ENCODE measurements around the gene NIBAN1. TPM values are rescaled to one million over a fixed set of nuclear protein-coding genes. Genes with fewer than 3 reads are reported as not detected.

The NIBAN1 gene
- total RNA-seq, 4 donors from 2014 or later = 17.7 to 26.4 (median 22.1) TPM

DNA sequence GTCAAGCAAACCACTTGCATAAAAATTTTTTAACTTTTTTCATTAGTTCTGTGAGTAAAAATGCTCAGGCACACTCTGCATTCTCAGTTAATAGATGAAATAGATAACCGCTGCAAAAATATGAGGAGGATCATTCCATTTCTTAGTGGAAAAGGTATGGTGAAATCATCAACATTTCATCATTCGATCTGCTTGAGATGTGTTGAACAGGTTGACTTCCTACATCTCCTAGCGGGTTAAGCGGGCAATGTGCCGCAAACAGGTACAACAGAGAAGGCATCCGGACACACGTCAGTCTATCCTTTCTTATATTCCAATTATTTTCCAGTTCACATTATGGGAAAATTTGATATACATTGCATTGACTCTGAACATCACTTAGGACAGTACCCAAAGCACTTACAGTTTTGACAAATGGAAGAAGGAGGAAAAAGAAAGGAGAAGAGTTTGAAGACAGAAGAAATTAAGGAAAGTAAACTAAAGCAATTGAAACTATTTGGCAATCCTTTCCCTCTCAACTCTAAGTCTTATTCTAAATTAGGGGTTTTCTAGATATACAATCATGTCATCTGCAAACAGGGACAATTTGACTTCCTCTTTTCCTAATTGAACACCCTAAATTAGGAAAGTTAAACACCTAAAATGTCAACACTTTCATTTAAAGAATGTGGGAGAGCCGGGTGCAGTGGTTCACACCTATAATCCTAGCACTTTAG lies 33.5 kb downstream of the NIBAN1 start:
- Histone ChIP-seq H3K4me3 (no peak overlapping the region), H3K9me3 (no peaks in the 10 kb centered on the region), H3K4me1 (peaks cover 0 to 22% (median 3%) of the 10 kb centered on the region in 4 donors), H3K27ac (no peak overlapping the region), H3K36me3 (no peaks in the 10 kb centered on the region), H3K27me3 (no peaks in the 10 kb centered on the region)
- DNase-seq (ENCODE audit: low spot score in 2 of 2) = no peak
- TF ChIP-seq POLR2A (IDR thresholded peaks at IDR 0.05) = no peak
- no peak for TF ChIP-seq EP300 (IDR thresholded peaks at IDR 0.05)
- TF ChIP-seq, protein P1, sequence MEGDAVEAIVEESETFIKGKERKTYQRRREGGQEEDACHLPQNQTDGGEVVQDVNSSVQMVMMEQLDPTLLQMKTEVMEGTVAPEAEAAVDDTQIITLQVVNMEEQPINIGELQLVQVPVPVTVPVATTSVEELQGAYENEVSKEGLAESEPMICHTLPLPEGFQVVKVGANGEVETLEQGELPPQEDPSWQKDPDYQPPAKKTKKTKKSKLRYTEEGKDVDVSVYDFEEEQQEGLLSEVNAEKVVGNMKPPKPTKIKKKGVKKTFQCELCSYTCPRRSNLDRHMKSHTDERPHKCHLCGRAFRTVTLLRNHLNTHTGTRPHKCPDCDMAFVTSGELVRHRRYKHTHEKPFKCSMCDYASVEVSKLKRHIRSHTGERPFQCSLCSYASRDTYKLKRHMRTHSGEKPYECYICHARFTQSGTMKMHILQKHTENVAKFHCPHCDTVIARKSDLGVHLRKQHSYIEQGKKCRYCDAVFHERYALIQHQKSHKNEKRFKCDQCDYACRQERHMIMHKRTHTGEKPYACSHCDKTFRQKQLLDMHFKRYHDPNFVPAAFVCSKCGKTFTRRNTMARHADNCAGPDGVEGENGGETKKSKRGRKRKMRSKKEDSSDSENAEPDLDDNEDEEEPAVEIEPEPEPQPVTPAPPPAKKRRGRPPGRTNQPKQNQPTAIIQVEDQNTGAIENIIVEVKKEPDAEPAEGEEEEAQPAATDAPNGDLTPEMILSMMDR (IDR thresholded peaks at IDR 0.05) = no peak
- 96 to 98% methylated on average over 8 of the region's 8 CpGs for WGBS, 2 donors

GRCh38 chr1:184940226-184940625 lies 34.1 kb downstream of the NIBAN1 start:
- no peak overlapping the region for H3K27ac ChIP-seq
- peaks cover 0 to 17% (median under 1%) of the 10 kb centered on the region in 4 donors for H3K4me1 ChIP-seq

DNA sequence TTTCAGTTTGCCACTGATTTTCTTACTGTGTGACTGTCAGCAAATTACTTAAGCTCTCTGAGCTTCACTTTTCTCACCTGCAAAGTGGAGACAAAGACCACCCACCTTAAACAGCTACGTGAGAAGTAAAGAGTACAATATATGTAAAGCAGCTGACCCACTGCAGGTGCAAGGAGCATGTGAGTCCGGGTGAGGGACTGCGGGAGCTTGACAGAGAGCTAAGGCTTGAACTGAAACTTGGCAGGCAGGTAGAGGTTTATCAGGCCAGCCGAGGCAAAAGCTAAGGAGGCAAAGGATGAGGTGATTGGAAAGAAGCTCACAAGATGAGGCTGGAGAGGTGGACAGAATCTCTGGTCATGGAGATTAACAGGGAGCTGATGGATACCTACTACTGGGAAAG lies 36.6 kb downstream of the NIBAN1 start:
- H3K9me3 ChIP-seq = no peaks in the 10 kb centered on the region
- H3K36me3 ChIP-seq = no peaks in the 10 kb centered on the region
- peaks cover 0 to 17% (median 0%) of the 10 kb centered on the region in 4 donors for H3K4me1 ChIP-seq
- TF ChIP-seq, protein P1 (IDR thresholded peaks at IDR 0.05) = no peak
- no peak for TF ChIP-seq EP300 (IDR thresholded peaks at IDR 0.05)
- no peak for TF ChIP-seq POLR2A (IDR thresholded peaks at IDR 0.05)
- DNase-seq (ENCODE audit: low spot score in 2 of 2) = no peak
- H3K4me3 ChIP-seq = no peak overlapping the region
- H3K27me3 ChIP-seq = no peaks in the 10 kb centered on the region
- H3K27ac ChIP-seq = no peak overlapping the region
- WGBS, 2 donors = 86% methylated on average over 4 of the region's 4 CpGs

More at GRCh38 chr1:184940226-184940625, 34.1 kb downstream of the NIBAN1 start:
- TF ChIP-seq EP300 (IDR thresholded peaks at IDR 0.05) (no peak), POLR2A (IDR thresholded peaks at IDR 0.05) (no peak)
- TF ChIP-seq, protein P1 (IDR thresholded peaks at IDR 0.05) = no peak
- Histone ChIP-seq H3K9me3 (no peaks in the 10 kb centered on the region), H3K27me3 (no peaks in the 10 kb centered on the region), H3K36me3 (no peaks in the 10 kb centered on the region), H3K4me3 (no peak overlapping the region)
- WGBS, 2 donors = 69 to 77% methylated on average over 2 of the region's 2 CpGs
- DNase-seq (ENCODE audit: low spot score in 2 of 2) = no peak

DNA sequence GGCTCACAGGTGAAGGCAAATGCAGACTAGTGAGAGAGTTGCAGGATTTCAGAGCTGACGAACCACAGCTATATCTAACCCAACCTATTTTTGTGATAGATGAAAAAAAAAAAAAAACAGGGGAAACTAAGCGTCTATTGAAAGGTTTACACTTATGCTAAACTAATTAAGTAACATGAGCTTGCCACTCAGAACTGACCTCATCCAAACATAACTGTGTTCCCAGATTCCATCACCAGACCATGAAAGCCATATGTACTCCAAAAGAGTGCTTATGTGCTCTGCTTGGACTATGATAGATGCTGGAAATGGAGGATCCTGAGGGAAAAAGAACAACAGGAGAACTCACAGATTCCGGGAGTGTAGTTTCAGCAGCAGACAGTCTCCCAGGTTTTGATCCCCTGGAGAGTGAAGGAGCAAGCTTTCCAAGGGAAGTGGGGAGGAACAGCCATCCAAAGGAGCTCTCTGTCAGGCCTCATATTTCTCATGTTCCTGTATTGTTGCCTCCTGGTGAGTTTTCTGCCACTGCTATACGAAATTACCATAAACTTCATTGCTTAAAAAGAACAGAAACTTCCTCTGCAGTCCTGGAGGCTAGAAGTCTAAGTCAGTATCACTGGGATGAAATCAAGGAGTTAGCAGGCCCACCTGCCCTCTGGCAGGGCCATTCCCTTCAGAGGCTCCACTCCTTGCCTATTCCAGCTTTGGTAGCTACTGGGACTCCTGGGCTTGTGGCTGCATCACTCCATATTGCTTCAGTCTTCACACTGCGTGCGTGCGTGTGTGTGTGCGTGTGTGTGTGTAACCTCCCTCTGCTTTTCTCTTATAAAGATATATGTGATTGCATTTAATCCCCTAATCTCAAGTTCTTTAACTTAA lies 38.1 kb downstream of the NIBAN1 start:
- no peaks in the 10 kb centered on the region for H3K36me3 ChIP-seq
- peaks cover 0 to 17% (median 0%) of the 10 kb centered on the region in 4 donors for H3K4me1 ChIP-seq
- 89 to 90% methylated on average over 8 of the region's 8 CpGs for WGBS, 2 donors
- no peak overlapping the region for H3K4me3 ChIP-seq
- H3K27me3 ChIP-seq = no peaks in the 10 kb centered on the region
- TF ChIP-seq POLR2A (IDR thresholded peaks at IDR 0.05) (no peak), EP300 (IDR thresholded peaks at IDR 0.05) (no peak)
- TF ChIP-seq, protein P1 (IDR thresholded peaks at IDR 0.05) = no peak
- H3K27ac ChIP-seq = no peak overlapping the region
- no peaks in the 10 kb centered on the region for H3K9me3 ChIP-seq
- no peak for DNase-seq (ENCODE audit: low spot score in 2 of 2)

DNA sequence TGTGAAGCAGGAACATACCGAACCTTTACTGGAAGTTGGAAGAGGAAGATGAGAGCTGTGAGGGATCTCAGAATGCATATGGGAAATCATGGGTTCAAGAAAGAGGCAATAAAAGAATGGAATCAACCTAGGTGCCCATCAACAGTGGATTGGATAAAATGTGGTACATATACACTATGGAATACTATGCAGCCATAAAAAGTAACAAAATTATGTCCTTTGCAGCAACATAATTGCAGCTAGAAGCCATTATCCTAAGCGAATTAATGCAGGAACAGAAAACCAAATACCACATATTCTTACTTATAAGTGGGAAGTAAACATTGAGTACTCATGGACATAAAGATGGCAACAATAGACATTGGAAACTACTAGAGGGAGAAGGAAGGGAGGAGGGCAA lies 40.4 kb downstream of the NIBAN1 start:
- no peak for DNase-seq (ENCODE audit: low spot score in 2 of 2)

More for the DNA sequence above, 40.4 kb downstream of the NIBAN1 start:
- peaks cover 0 to 6% (median 0%) of the 10 kb centered on the region in 4 donors for H3K4me1 ChIP-seq
- H3K27ac ChIP-seq = no peak overlapping the region
- H3K4me3 ChIP-seq = no peak overlapping the region
- TF ChIP-seq POLR2A (IDR thresholded peaks at IDR 0.05) (no peak), EP300 (IDR thresholded peaks at IDR 0.05) (no peak)
- TF ChIP-seq, protein P1 (IDR thresholded peaks at IDR 0.05) = no peak
- H3K36me3 ChIP-seq = no peaks in the 10 kb centered on the region
- H3K27me3 ChIP-seq = no peaks in the 10 kb centered on the region
- H3K9me3 ChIP-seq = no peaks in the 10 kb centered on the region
- 95% methylated on average over 2 of the region's 2 CpGs for WGBS, 2 donors
